Tibial nerve (tissue), 4 donors: ENCODE data around the gene UGGT2. TPM values are rescaled to one million over a fixed set of nuclear protein-coding genes. Genes with fewer than 3 reads are reported as not detected.

ENCODE experiments used
- DNase-seq, 2 donors: peaks; one replicate each; pipeline ENCODE4 v3.0.0-alpha.2; 2019; ENCODE audit warnings: low spot score in 2 of 2
- H3K27ac ChIP-seq, 4 donors: fragments of 200-600 bp; sonication (generic) in 3 of 4; one replicate each; pipeline ENCODE4 v1.5.1; 2017 to 2019; ENCODE audit warnings: mild to moderate bottlenecking in 1 of 4
- H3K27me3 ChIP-seq, 2 donors: fragments of 200-600 bp; sonication (generic) in 1 of 2; one replicate each; pipeline versions ENCODE4 v1.5.1 to v1.6.0; 2017 to 2019
- H3K36me3 ChIP-seq, 3 donors: fragments of 200-600 bp; sonication (generic); one replicate each; pipeline ENCODE4 v1.5.1; 2018 to 2019
- H3K4me1 ChIP-seq, 4 donors: fragments of 200-600 bp; sonication (generic) in 3 of 4; one replicate each; pipeline ENCODE4 v1.5.1; 2017 to 2019
- H3K4me3 ChIP-seq, 4 donors: fragments of 200-600 bp; sonication (generic) in 3 of 4; one replicate each; pipeline ENCODE4 v1.5.1; 2017 to 2019; ENCODE audit warnings: mild to moderate bottlenecking in 1 of 4, moderate library complexity in 1 of 4
- H3K9me3 ChIP-seq, 4 donors: fragments of 200-600 bp; sonication (generic) in 3 of 4; one replicate each; pipeline ENCODE4 v1.5.1; 2017 to 2019
- EP300 ChIP-seq, 2 donors: sonication (generic); formaldehyde crosslinking; IDR thresholded peaks; one replicate each; pipeline ENCODE4 v1.6.1; 2017; ENCODE audit warnings: antibody characterized with exemption in 2 of 2, mild to moderate bottlenecking in 1 of 2
- POLR2A ChIP-seq, 2 donors: fragments of 450-650 bp; IDR thresholded peaks; one replicate each; pipeline ENCODE4 v1.6.1; 2017; ENCODE audit warnings: antibody characterized with exemption in 2 of 2, mild to moderate bottlenecking in 2 of 2, moderate library complexity in 2 of 2
- WGBS, 2 donors: methylation state at CpG; one replicate each; pipeline ENCODE4 v1.1.5; 2018; 5-methylcytosine and 5-hydroxymethylcytosine counted together
- total RNA-seq, 4 donors: library from RNA; depleted of rRNA; stranded (reverse); fragments of >200 nt; gene quantifications; one replicate each; pipeline ENCODE4 v1.1.0, GENCODE V29; 2016
- TF ChIP-seq, protein P1 (sequence below), 5 experiments: fragments of 200-600 bp in 3 of 5; fragments of 450-650 bp in 2 of 5; sonication (generic) in 3 of 5; IDR thresholded peaks; one replicate each; pipeline ENCODE4 v1.5.1; 2016 to 2019; ENCODE audit warnings: antibody characterized with exemption in 5 of 5, mild to moderate bottlenecking in 3 of 5, moderate library complexity in 2 of 5

The UGGT2 gene
- total RNA-seq, 4 donors from 2014 or later: 47.7 to 62.4 (median 61.0) TPM

GRCh38 chr13:95955255-95955654 lies 97.9 kb downstream of the UGGT2 start:
- no peaks in the 10 kb centered on the region for H3K27me3 ChIP-seq
- no peak for DNase-seq
- peaks cover 0 to 68% (median 0%) of the 10 kb centered on the region in 3 donors for H3K36me3 ChIP-seq
- no peak overlapping the region for H3K27ac ChIP-seq
- no peak overlapping the region for H3K4me3 ChIP-seq
- WGBS, 2 donors: 92 to 99% methylated on average over 3 of the region's 3 CpGs
- TF ChIP-seq EP300 (IDR thresholded peaks at IDR 0.05): no peak
- no peak for TF ChIP-seq POLR2A (IDR thresholded peaks at IDR 0.05)
- TF ChIP-seq, protein P1, sequence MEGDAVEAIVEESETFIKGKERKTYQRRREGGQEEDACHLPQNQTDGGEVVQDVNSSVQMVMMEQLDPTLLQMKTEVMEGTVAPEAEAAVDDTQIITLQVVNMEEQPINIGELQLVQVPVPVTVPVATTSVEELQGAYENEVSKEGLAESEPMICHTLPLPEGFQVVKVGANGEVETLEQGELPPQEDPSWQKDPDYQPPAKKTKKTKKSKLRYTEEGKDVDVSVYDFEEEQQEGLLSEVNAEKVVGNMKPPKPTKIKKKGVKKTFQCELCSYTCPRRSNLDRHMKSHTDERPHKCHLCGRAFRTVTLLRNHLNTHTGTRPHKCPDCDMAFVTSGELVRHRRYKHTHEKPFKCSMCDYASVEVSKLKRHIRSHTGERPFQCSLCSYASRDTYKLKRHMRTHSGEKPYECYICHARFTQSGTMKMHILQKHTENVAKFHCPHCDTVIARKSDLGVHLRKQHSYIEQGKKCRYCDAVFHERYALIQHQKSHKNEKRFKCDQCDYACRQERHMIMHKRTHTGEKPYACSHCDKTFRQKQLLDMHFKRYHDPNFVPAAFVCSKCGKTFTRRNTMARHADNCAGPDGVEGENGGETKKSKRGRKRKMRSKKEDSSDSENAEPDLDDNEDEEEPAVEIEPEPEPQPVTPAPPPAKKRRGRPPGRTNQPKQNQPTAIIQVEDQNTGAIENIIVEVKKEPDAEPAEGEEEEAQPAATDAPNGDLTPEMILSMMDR (IDR thresholded peaks at IDR 0.05): no peak
- no peaks in the 10 kb centered on the region for H3K4me1 ChIP-seq
- H3K9me3 ChIP-seq: peaks cover 0 to 18% (median 3%) of the 10 kb centered on the region in 4 donors

DNA sequence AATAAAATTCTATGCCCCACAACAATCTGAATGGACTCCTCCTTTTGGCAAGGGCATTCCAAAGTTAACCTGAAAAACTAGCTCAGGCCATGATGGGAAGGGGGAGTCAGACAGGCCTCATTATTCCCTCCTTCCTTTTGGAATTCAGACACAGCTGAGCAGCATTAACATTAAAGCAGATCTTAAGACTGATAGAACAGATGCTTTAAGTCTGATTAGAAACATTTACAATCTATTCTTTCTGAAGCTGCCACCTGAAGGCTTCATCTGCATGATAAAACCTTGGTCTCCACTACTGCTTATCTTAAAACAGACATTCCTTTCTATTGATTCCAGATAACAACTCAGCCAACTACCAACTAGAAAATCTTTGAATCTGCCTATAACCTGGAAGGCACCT lies 98.9 kb downstream of the UGGT2 start:
- H3K9me3 ChIP-seq: peaks cover 0 to 10% (median 3%) of the 10 kb centered on the region in 4 donors
- H3K27ac ChIP-seq: no peak overlapping the region
- H3K27me3 ChIP-seq: no peaks in the 10 kb centered on the region
- H3K4me1 ChIP-seq: no peaks in the 10 kb centered on the region
- H3K36me3 ChIP-seq: peaks cover 0 to 70% (median 0%) of the 10 kb centered on the region in 3 donors
- no peak for DNase-seq
- TF ChIP-seq POLR2A (IDR thresholded peaks at IDR 0.05): no peak
- TF ChIP-seq, protein P1 (IDR thresholded peaks at IDR 0.05): no peak
- no peak for TF ChIP-seq EP300 (IDR thresholded peaks at IDR 0.05)
- no peak overlapping the region for H3K4me3 ChIP-seq

- H3K27me3 ChIP-seq: no peaks in the 10 kb centered on the region
- H3K36me3 ChIP-seq: peaks cover 0 to 51% (median 3%) of the 10 kb centered on the region in 3 donors
- 84 to 87% methylated on average over 1 of the region's 1 CpG for WGBS, 2 donors
- peaks cover 0 to 6% (median 0%) of the 10 kb centered on the region in 4 donors for H3K9me3 ChIP-seq
- no peak overlapping the region for H3K4me3 ChIP-seq
- TF ChIP-seq EP300 (IDR thresholded peaks at IDR 0.05) (no peak), POLR2A (IDR thresholded peaks at IDR 0.05) (no peak)
- no peaks in the 10 kb centered on the region for H3K4me1 ChIP-seq
- DNase-seq: no peak
- no peak overlapping the region for H3K27ac ChIP-seq
Measured at GRCh38 chr13:95950103-95950502, 103.1 kb downstream of the UGGT2 start.

DNA sequence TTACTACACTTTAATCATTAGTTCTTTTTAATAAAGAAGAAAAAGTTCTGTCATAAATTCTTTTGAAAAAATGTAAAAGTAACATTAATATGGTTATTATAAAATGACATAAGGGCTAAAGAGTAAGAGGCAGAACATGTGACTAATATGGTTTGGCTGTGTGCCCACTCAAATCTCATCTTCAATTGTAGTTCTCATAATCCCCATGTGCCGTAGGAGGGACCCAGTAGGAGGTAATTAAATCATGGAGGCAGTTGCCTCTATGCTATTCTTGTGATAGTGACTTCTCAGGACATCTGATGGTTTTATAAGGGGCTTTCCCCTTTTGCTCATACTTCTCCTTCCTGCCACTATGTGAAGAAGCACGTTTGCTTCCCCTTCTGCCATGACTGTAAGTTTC lies 104.5 kb downstream of the UGGT2 start:
- no peaks in the 10 kb centered on the region for H3K27me3 ChIP-seq
- no peak overlapping the region for H3K27ac ChIP-seq
- peaks cover 0 to 6% (median 0%) of the 10 kb centered on the region in 4 donors for H3K9me3 ChIP-seq
- no peak for TF ChIP-seq POLR2A (IDR thresholded peaks at IDR 0.05)
- TF ChIP-seq, protein P1 (IDR thresholded peaks at IDR 0.05): no peak
- TF ChIP-seq EP300 (IDR thresholded peaks at IDR 0.05): no peak
- H3K36me3 ChIP-seq: peaks cover 0 to 52% (median 3%) of the 10 kb centered on the region in 3 donors
- DNase-seq: no peak
- no peaks in the 10 kb centered on the region for H3K4me1 ChIP-seq
- no peak overlapping the region for H3K4me3 ChIP-seq
- WGBS, 2 donors: 60 to 77% methylated on average over 2 of the region's 2 CpGs

- DNase-seq: no peak
- Histone ChIP-seq H3K4me1 (no peaks in the 10 kb centered on the region), H3K36me3 (peaks cover 0 to 82% (median 0%) of the 10 kb centered on the region in 3 donors), H3K27me3 (no peaks in the 10 kb centered on the region), H3K27ac (no peak overlapping the region), H3K9me3 (peaks cover 0 to 12% (median 1%) of the 10 kb centered on the region in 4 donors), H3K4me3 (no peak overlapping the region)
- TF ChIP-seq, protein P1 (IDR thresholded peaks at IDR 0.05): no peak
- TF ChIP-seq POLR2A (IDR thresholded peaks at IDR 0.05): no peak
- no peak for TF ChIP-seq EP300 (IDR thresholded peaks at IDR 0.05)
- 63 to 78% methylated on average over 4 of the region's 4 CpGs for WGBS, 2 donors
Measured at GRCh38 chr13:95937714-95938320, 115.4 kb downstream of the UGGT2 start.
